Psoas muscle (tissue), 8 donors: ENCODE data around the gene WWOX. TPM values are rescaled to one million over a fixed set of nuclear protein-coding genes. Genes with fewer than 3 reads are reported as not detected.

ENCODE experiments used
- ATAC-seq, 4 donors: fragments of 200-7000 bp; cut with Tn5 transposase; one replicate each; pipeline ENCODE4 v1.9.1; 2020; ENCODE audit warnings: moderate library complexity in 3 of 4, mild to moderate bottlenecking in 2 of 4
- DNase-seq, 2 donors: peaks; one replicate each; pipeline ENCODE4 v3.0.0-alpha.2; 2020
- H3K27ac ChIP-seq: fragments of 200-600 bp; one replicate; pipeline ENCODE4 v1.8.0; 2022
- H3K27me3 ChIP-seq, 3 donors: fragments of 200-600 bp in 1 of 3; one replicate each; pipeline versions ENCODE4 v1.6.1 to v1.8.0; 2013 to 2022; ENCODE audit warnings: low read length in 2 of 3, mild to moderate bottlenecking in 2 of 3, moderate library complexity in 1 of 3; ENCODE audit not compliant: insufficient read depth in 3 of 3
- H3K36me3 ChIP-seq, 2 donors: fragments of 200-600 bp in 1 of 2; one replicate each; pipeline versions ENCODE4 v1.6.1 to v1.8.0; 2013 to 2022; ENCODE audit warnings: low read depth in 1 of 2, mild to moderate bottlenecking in 1 of 2, moderate library complexity in 1 of 2; ENCODE audit not compliant: insufficient read depth in 1 of 2
- H3K4me1 ChIP-seq: fragments of 200-600 bp; one replicate; pipeline ENCODE4 v1.8.0; 2022
- H3K4me3 ChIP-seq: fragments of 200-600 bp; one replicate; pipeline ENCODE4 v1.8.0; 2022; ENCODE audit warnings: mild to moderate bottlenecking
- H3K9me3 ChIP-seq: fragments of 200-600 bp; one replicate; pipeline ENCODE4 v1.8.0; 2022
- CTCF ChIP-seq: fragments of 200-600 bp; IDR thresholded peaks from one replicate; pipeline ENCODE4 v1.8.0; 2022; ENCODE audit warnings: antibody characterized with exemption
- WGBS, 3 donors: extraction: QIAGEN DNeasy Blood & Tissue Kit; methylation state at CpG; one replicate each; pipeline versions ENCODE4 v1.1.6 to v1.1.7; 2013; 5-methylcytosine and 5-hydroxymethylcytosine counted together
- intact Hi-C, 2 donors: fragments of 100-400 bp; cut with DNase I; formaldehyde crosslinking; loops; one replicate each; pipeline versions ENCODE4 v1.11.0 to v1.14.2; 2022
- polyA plus RNA-seq, 3 donors: library from polyadenylated mRNA; stranded (reverse); fragments of 200-250 nt; gene quantifications; one replicate each; pipeline ENCODE4 v1.2.3, GENCODE V29; 2013
- total RNA-seq, 4 donors: library from RNA; stranded (reverse); fragmentation: NEBNext Ultra II Directional in 2 of 4; extraction: Animal tissue kit (Norgen Biotek cat#: 25700) in 2 of 4; gene quantifications; one replicate each; pipeline versions ENCODE4 v1.2.1 to v1.2.4, GENCODE V29; 2021 to 2023
- donor health status: healthy with polysubstance abuse.
- donor health status: DM: no; HTN: no; CAD: no; lungs with moderate emphysema.
- donor health status: Bipolar disorder and iron deficiency.
- donor health status: healthy.
- donor health status: DM: yes; HTN: yes; CAD: no.
- donor health status: DM: no; HTN: no; CAD: no.
- donor health status: DM: no; HTN: no; CAD: no.
- donor health status: DM: yes; HTN: yes; CAD: no.

WWOX gene
- total and polyA plus RNA-seq, 7 donors, result 3.1 to 6.6 (median 5.0) TPM

- 47 to 54% (median 49%) methylated on average over 3 of the region's 3 CpGs for WGBS, 3 donors
- H3K9me3 ChIP-seq, result no peaks in the 10 kb centered on the region
- no peak for TF ChIP-seq CTCF
Measured at GRCh38 chr16:78075800-78076199, 23.7 kb upstream of the WWOX start.

GRCh38 chr16:78081341-78081740 is 18.1 kb upstream of the WWOX start:
- H3K27ac ChIP-seq, result no peak overlapping the region
- no peaks in the 10 kb centered on the region for H3K4me1 ChIP-seq
- DNase-seq (no peak), ATAC-seq (no peak)
- 82 to 90% (median 86%) methylated on average over 4 of the region's 4 CpGs for WGBS, 3 donors
- intact Hi-C loops, result no loop called here
- no peaks in the 10 kb centered on the region for H3K9me3 ChIP-seq
- H3K4me3 ChIP-seq, result no peak overlapping the region
- H3K27me3 ChIP-seq, result peaks cover 0 to 2% (median 0%) of the 10 kb centered on the region in 3 donors
- no peak for TF ChIP-seq CTCF
- H3K36me3 ChIP-seq, result no peaks in the 10 kb centered on the region

More at GRCh38 chr16:78075800-78076199, 23.7 kb upstream of the WWOX start:
- Histone ChIP-seq H3K36me3 (no peaks in the 10 kb centered on the region), H3K27me3 (no peaks in the 10 kb centered on the region), H3K4me3 (no peak overlapping the region), H3K27ac (no peak overlapping the region), H3K4me1 (no peaks in the 10 kb centered on the region)
- intact Hi-C loops, result no loop called here
- no peak for DNase-seq
- no peak for ATAC-seq

GRCh38 chr16:78091419-78091818 is 8.0 kb upstream of the WWOX start:
- intact Hi-C loops, result no loop called here
- Histone ChIP-seq H3K27ac (no peak overlapping the region), H3K9me3 (no peaks in the 10 kb centered on the region), H3K36me3 (no peaks in the 10 kb centered on the region), H3K27me3 (peaks cover 0 to 4% (median 0%) of the 10 kb centered on the region in 3 donors), H3K4me1 (no peaks in the 10 kb centered on the region), H3K4me3 (no peak overlapping the region)
- TF ChIP-seq CTCF, result no peak
- WGBS, 3 donors, result 39 to 58% (median 57%) methylated on average over 1 of the region's 1 CpG
- no peak for ATAC-seq
- DNase-seq, result no peak

- ATAC-seq (no peak), DNase-seq (no peak)
- no peak for TF ChIP-seq CTCF
- Histone ChIP-seq H3K9me3 (no peaks in the 10 kb centered on the region), H3K4me3 (no peak overlapping the region), H3K4me1 (no peaks in the 10 kb centered on the region), H3K36me3 (no peaks in the 10 kb centered on the region), H3K27ac (no peak overlapping the region), H3K27me3 (peaks cover 0 to 4% (median 0%) of the 10 kb centered on the region in 3 donors)
- intact Hi-C loops, result no loop called here
- 54 to 68% (median 58%) methylated on average over 7 of the region's 7 CpGs for WGBS, 3 donors
Measured at GRCh38 chr16:78092758-78093157, 6.7 kb upstream of the WWOX start.

GRCh38 chr16:78094166-78094565 is 5.3 kb upstream of the WWOX start:
- H3K4me1 ChIP-seq, result no peaks in the 10 kb centered on the region
- no peak overlapping the region for H3K4me3 ChIP-seq
- intact Hi-C loops, result no loop called here
- no peak overlapping the region for H3K27ac ChIP-seq
- ATAC-seq (no peak), DNase-seq (no peak)
- peak; percentile 22 for TF ChIP-seq CTCF
- H3K9me3 ChIP-seq, result no peaks in the 10 kb centered on the region
- WGBS, 3 donors, result 71 to 77% (median 74%) methylated on average over 3 of the region's 3 CpGs
- no peaks in the 10 kb centered on the region for H3K36me3 ChIP-seq
- peaks cover 0 to 4% (median 0%) of the 10 kb centered on the region in 3 donors for H3K27me3 ChIP-seq
